Pericardium fibroblast (primary cell): ENCODE data around the gene RBP4. TPM values are rescaled to one million over a fixed set of nuclear protein-coding genes. Genes with fewer than 3 reads are reported as not detected.

Experiments used
- total RNA-seq: library from RNA; depleted of rRNA; stranded (reverse); fragments of >200 nt; gene quantifications from 2 replicates; pipeline ENCODE4 v1.2.3, GENCODE V29; 2015

The RBP4 gene
- total RNA-seq = 1.2 and 6.2 TPM in 2 replicates

GRCh38 chr10:93601146-93601773 lies at the start of gene RBP4:
Gene RBP4 (minus strand): TSS chr10:93601235. CDS start chr10:93601028, 207 bp downstream.

GRCh38 chr10:93612311-93612710 lies 11.3 kb upstream of the RBP4 start, which contains the start of gene PDE6C:
Gene PDE6C (plus strand): TSS chr10:93612537. CDS start chr10:93612726, 189 bp downstream.

GRCh38 chr10:93566435-93567276 lies 34.4 kb downstream of the RBP4 start, which contains the start of gene FFAR4:
Gene FFAR4 (plus strand): TSS chr10:93566665. CDS start chr10:93566721, 56 bp downstream.

Other genes with a start within 250 kb of the RBP4 start
- gene MYOF, start 118.9 kb downstream of the RBP4 start, total RNA-seq = 119 and 148 TPM in 2 replicates
- 0.94 and 1.9 TPM in 2 replicates for gene CEP55, start 104.6 kb downstream of the RBP4 start, total RNA-seq
- not detected in 2 replicates for gene FFAR4, start 34.6 kb downstream of the RBP4 start, total RNA-seq
- not detected in 2 replicates for gene PDE6C, start 11.3 kb upstream of the RBP4 start, total RNA-seq
- gene FRA10AC1, start 101.4 kb upstream of the RBP4 start, total RNA-seq = 5.0 and 5.3 TPM in 2 replicates
- gene LGI1, start 156.7 kb upstream of the RBP4 start, total RNA-seq = not detected in 2 replicates